ENCODE measurements around the gene LSM2. TPM values are rescaled to one million over a fixed set of nuclear protein-coding genes. Genes with fewer than 3 reads are reported as not detected.

The LSM2 gene
- total and polyA plus RNA-seq, 9 of the 15 experiments (the other 6 are each of a cell fraction or from before 2014, with no cell fraction given), result 154 to 407 (median 223) TPM

DNA sequence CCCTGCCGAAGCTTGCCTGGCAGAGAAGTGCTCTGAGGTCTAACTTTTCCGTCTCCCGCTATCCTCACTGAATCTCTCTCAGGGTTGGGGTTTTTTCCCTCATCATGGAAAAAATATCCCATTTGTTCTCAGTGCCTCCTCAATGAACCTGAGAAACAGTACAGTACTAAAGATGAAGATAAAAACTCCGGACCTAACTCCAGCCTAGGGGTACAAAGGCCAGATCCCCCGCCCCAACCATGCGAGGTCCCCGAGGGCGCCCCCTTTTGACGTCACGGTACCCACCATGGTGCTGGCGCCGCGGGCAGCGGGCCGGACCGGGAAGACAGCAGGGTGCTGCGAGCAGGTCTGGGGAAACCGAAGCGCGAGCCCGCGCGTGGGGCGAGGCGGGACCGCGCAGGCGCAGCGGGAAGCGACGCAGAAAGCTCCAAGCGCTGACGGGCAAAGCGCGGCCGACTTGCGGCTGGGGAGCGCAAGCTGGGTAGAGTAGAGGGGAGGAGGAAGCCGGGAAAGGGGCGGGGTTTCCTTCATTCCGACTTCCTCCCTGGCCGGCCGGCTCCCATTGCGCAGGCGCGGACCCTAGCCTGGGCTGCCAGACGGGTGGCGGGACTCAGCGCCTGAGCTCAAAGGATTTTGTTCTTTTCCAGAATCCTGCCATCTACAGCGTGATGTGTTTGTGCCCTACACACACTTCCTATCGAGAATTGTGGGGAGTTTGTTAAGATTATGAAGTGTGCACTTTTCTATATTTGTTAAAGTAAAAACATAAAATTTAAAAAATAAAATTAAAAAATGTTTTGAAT, at the start of gene LSM2 (continued):
- no peak for TF ChIP-seq SAFB2 (IDR thresholded peaks at IDR 0.05; ENCODE audit: borderline replicate concordance, low read depth, low read length, severe bottlenecking)
- TF ChIP-seq KDM5B (IDR thresholded peaks at IDR 0.05; ENCODE audit: insufficient replicate concordance, low read depth, low read length), result peak; percentile 93
- peak; percentile 45 for TF ChIP-seq DPF2 (IDR thresholded peaks at IDR 0.05)
- TF ChIP-seq GATA2 (CRISPR knock-in tag; IDR thresholded peaks at IDR 0.05), result 0 out of 2 replicates have a peak, but pooled peaks have one; percentile 34
- peak; percentile 100 for TF ChIP-seq PHF20 (IDR thresholded peaks at IDR 0.05; ENCODE audit: partially characterized antibody)
- peak; percentile 13; the same call in 1 of the 2 replicates for TF ChIP-seq ZNF239 (CRISPR knock-in tag; IDR thresholded peaks at IDR 0.05)
- TF ChIP-seq NRF1 (conservative IDR thresholded peaks at IDR 0.05 in 1 of 2, IDR thresholded peaks at IDR 0.05 in 1 of 2), result peak; percentile 99 to 100
- no peak for TF ChIP-seq ESRRB (CRISPR knock-in tag; IDR thresholded peaks at IDR 0.05; ENCODE audit: borderline replicate concordance)
- peak; percentile 25; the same call in 1 of the 2 replicates for TF ChIP-seq CEBPG (CRISPR knock-in tag; IDR thresholded peaks at IDR 0.05)
- no peak for TF ChIP-seq CEBPG (tag; conservative IDR thresholded peaks at IDR 0.05 in 1 of 2, IDR thresholded peaks at IDR 0.05 in 1 of 2)
- TF ChIP-seq, protein P1, sequence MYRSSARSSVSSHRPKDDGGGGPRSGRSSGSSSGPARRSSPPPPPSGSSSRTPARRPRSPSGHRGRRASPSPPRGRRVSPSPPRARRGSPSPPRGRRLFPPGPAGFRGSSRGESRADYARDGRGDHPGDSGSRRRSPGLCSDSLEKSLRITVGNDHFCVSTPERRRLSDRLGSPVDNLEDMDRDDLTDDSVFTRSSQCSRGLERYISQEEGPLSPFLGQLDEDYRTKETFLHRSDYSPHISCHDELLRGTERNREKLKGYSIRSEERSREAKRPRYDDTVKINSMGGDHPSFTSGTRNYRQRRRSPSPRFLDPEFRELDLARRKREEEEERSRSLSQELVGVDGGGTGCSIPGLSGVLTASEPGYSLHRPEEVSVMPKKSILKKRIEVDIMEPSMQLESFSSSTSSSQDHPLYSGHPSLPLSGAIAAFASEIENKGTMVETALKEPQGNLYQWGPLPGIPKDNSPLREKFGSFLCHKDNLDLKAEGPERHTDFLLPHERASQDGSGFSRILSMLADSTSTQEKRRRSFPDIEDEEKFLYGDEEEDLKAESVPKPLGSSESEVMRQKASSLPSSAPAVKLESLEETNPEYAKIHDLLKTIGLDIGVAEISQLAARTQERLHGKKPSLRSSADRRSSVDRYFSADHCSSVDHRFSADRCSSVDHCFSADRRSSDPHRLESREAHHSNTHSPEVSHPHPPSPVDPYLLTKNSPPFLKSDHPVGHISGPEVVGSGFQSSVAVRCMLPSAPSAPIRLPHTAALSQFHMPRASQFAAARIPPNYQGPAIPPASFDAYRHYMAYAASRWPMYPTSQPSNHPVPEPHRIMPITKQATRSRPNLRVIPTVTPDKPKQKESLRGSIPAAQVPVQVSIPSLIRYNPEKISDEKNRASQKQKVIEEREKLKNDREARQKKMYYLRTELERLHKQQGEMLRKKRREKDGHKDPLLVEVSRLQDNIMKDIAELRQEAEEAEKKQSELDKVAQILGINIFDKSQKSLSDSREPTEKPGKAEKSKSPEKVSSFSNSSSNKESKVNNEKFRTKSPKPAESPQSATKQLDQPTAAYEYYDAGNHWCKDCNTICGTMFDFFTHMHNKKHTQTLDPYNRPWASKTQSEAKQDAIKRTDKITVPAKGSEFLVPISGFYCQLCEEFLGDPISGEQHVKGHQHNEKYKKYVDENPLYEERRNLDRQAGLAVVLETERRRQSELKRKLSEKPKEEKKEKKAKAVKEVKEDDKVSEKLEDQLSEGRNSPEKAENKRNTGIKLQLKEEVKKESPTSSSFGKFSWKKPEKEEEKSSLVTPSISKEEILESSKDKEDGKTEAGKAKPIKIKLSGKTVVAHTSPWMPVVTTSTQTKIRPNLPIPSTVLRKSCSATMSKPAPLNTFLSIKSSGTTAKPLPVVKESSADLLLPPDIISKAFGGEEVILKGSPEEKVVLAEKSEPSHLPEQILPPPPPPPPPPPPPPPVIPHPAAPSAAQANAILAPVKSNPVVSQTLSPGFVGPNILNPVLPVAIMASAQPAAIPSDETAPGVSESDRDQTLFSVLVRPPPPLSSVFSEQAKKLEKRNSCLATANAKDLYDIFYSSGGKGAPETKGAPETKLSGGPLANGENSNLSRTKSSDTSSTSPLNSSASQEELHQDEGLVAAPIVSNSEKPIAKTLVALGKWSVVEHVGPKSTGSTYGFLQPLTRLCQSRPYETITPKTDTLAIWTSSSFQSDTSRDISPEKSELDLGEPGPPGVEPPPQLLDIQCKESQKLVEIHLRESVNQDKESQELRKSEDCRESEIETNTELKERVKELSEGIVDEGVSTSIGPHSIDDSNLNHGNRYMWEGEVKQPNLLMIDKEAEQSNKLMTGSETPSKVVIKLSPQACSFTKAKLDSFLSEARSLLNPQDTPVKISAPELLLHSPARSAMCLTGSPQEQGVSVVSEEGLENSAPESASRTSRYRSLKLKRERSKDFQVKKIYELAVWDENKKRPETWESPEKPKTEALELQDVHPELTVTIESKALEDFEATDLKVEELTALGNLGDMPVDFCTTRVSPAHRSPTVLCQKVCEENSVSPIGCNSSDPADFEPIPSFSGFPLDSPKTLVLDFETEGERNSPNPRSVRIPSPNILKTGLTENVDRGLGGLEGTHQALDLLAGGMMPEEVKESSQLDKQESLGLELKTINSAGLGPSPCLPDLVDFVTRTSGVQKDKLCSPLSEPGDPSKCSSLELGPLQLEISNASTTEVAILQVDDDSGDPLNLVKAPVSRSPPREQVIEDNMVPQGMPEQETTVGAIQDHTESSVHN (IDR thresholded peaks at IDR 0.05; ENCODE audit: borderline replicate concordance in 1 of 2, low read depth in 1 of 2), result no peak
- TF ChIP-seq, protein P2, sequence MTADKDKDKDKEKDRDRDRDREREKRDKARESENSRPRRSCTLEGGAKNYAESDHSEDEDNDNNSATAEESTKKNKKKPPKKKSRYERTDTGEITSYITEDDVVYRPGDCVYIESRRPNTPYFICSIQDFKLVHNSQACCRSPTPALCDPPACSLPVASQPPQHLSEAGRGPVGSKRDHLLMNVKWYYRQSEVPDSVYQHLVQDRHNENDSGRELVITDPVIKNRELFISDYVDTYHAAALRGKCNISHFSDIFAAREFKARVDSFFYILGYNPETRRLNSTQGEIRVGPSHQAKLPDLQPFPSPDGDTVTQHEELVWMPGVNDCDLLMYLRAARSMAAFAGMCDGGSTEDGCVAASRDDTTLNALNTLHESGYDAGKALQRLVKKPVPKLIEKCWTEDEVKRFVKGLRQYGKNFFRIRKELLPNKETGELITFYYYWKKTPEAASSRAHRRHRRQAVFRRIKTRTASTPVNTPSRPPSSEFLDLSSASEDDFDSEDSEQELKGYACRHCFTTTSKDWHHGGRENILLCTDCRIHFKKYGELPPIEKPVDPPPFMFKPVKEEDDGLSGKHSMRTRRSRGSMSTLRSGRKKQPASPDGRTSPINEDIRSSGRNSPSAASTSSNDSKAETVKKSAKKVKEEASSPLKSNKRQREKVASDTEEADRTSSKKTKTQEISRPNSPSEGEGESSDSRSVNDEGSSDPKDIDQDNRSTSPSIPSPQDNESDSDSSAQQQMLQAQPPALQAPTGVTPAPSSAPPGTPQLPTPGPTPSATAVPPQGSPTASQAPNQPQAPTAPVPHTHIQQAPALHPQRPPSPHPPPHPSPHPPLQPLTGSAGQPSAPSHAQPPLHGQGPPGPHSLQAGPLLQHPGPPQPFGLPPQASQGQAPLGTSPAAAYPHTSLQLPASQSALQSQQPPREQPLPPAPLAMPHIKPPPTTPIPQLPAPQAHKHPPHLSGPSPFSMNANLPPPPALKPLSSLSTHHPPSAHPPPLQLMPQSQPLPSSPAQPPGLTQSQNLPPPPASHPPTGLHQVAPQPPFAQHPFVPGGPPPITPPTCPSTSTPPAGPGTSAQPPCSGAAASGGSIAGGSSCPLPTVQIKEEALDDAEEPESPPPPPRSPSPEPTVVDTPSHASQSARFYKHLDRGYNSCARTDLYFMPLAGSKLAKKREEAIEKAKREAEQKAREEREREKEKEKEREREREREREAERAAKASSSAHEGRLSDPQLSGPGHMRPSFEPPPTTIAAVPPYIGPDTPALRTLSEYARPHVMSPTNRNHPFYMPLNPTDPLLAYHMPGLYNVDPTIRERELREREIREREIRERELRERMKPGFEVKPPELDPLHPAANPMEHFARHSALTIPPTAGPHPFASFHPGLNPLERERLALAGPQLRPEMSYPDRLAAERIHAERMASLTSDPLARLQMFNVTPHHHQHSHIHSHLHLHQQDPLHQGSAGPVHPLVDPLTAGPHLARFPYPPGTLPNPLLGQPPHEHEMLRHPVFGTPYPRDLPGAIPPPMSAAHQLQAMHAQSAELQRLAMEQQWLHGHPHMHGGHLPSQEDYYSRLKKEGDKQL (CRISPR knock-in tag; IDR thresholded peaks at IDR 0.05; ENCODE audit: borderline replicate concordance), result no peak
